Uterus (tissue), 4 donors: Measurements from ENCODE around the gene LINC01488. TPM values are rescaled to one million over a fixed set of nuclear protein-coding genes. Genes with fewer than 3 reads are reported as not detected.

ENCODE experiments used
- DNase-seq, 2 donors: peaks; one replicate each; pipeline ENCODE4 v3.0.0-alpha.2; 2019 to 2020
- H3K27ac ChIP-seq, 2 donors: fragments of 200-600 bp; sonication (generic); 1 replicate in 1 of 2; 2 replicates in 1 of 2; pipeline ENCODE4 v1.5.1; 2016 to 2018
- H3K27me3 ChIP-seq, 2 donors: fragments of 200-600 bp; sonication (generic); one replicate each; pipeline ENCODE4 v1.5.1; 2018 to 2019; ENCODE audit warnings: control low read depth in 1 of 2
- H3K36me3 ChIP-seq, 2 donors: fragments of 200-600 bp; sonication (generic); one replicate each; pipeline ENCODE4 v1.5.1; 2019; ENCODE audit warnings: control low read depth in 1 of 2
- H3K4me1 ChIP-seq, 2 donors: fragments of 200-600 bp; sonication (generic); one replicate each; pipeline ENCODE4 v1.5.1; 2018 to 2019; ENCODE audit warnings: control low read depth in 1 of 2
- H3K4me3 ChIP-seq, 2 donors: fragments of 200-600 bp; sonication (generic); 1 replicate in 1 of 2; 2 replicates in 1 of 2; pipeline ENCODE4 v1.5.1; 2018 to 2019; ENCODE audit warnings: mild to moderate bottlenecking in 1 of 2
- H3K9me3 ChIP-seq, 2 donors: fragments of 200-600 bp; sonication (generic); one replicate each; pipeline ENCODE4 v1.5.1; 2019; ENCODE audit warnings: control low read depth in 1 of 2
- POLR2A ChIP-seq, 2 donors: fragments of 450-650 bp; IDR thresholded peaks; one replicate each; pipeline ENCODE4 v1.6.1; 2016; ENCODE audit warnings: antibody characterized with exemption in 2 of 2, mild to moderate bottlenecking in 1 of 2, moderate library complexity in 1 of 2
- intact Hi-C: fragments of 100-400 bp; cut with DNase I; formaldehyde crosslinking; loops from one replicate; pipeline ENCODE4 v1.15.1; 2023; ENCODE audit warnings: low total_unique reads
- total RNA-seq, 4 donors: library from RNA; depleted of rRNA in 3 of 4; stranded (reverse); fragments of >200 nt in 3 of 4; gene quantifications; one replicate each; pipeline versions ENCODE4 v1.1.0 to v1.2.4, GENCODE V29; 2014 to 2023
- TF ChIP-seq, protein P1 (sequence below), 4 experiments: fragments of 200-600 bp in 2 of 4; fragments of 450-650 bp in 2 of 4; sonication (generic) in 2 of 4; IDR thresholded peaks; one replicate each; pipeline ENCODE4 v1.5.1; 2016 to 2019; ENCODE audit warnings: antibody characterized with exemption in 4 of 4, mild to moderate bottlenecking in 2 of 4, moderate library complexity in 1 of 4
- donor health status: DM: yes; HTN: yes; CAD: no.

The LINC01488 gene
- total RNA-seq, 4 donors from 2014 or later = not detected

DNA sequence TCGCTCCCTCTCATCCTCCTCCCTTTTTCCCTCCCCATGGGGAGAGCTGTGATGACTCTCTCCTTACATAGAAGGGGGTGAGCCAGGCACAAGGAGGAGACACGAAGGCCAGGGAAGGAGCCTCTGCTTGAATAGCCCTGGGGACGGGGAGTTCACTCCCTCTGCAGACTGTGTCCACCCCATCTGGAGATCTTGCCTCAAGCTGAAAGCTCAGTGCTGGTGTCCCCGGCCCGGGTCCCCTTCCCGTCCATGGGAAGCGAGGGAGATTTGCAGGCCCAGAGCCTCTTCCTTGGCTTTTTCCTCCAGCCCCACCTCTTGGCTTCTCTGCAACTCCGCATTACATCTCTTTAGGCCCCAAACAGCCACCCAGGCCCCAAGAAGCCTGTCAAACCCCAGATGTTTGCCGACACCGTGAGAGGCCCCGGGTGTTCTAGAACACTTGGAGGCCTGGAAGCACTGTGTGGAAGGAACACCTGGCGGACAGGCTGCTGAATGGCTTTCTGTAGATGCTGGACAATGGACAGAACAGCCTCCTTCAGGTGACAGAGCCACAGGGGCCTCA lies 32.3 kb downstream of the LINC01488 start:
- no peak overlapping the region for H3K4me3 ChIP-seq
- H3K4me1 ChIP-seq = no peaks in the 10 kb centered on the region
- H3K27me3 ChIP-seq = no peaks in the 10 kb centered on the region
- no peak for TF ChIP-seq POLR2A (IDR thresholded peaks at IDR 0.05)
- TF ChIP-seq, protein P1, sequence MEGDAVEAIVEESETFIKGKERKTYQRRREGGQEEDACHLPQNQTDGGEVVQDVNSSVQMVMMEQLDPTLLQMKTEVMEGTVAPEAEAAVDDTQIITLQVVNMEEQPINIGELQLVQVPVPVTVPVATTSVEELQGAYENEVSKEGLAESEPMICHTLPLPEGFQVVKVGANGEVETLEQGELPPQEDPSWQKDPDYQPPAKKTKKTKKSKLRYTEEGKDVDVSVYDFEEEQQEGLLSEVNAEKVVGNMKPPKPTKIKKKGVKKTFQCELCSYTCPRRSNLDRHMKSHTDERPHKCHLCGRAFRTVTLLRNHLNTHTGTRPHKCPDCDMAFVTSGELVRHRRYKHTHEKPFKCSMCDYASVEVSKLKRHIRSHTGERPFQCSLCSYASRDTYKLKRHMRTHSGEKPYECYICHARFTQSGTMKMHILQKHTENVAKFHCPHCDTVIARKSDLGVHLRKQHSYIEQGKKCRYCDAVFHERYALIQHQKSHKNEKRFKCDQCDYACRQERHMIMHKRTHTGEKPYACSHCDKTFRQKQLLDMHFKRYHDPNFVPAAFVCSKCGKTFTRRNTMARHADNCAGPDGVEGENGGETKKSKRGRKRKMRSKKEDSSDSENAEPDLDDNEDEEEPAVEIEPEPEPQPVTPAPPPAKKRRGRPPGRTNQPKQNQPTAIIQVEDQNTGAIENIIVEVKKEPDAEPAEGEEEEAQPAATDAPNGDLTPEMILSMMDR (IDR thresholded peaks at IDR 0.05) = no peak
- intact Hi-C loops = no loop called here
- DNase-seq = peak in 1 of 2 donors; percentile 4
- H3K36me3 ChIP-seq = no peaks in the 10 kb centered on the region
- no peak overlapping the region for H3K27ac ChIP-seq
- no peaks in the 10 kb centered on the region for H3K9me3 ChIP-seq

DNA sequence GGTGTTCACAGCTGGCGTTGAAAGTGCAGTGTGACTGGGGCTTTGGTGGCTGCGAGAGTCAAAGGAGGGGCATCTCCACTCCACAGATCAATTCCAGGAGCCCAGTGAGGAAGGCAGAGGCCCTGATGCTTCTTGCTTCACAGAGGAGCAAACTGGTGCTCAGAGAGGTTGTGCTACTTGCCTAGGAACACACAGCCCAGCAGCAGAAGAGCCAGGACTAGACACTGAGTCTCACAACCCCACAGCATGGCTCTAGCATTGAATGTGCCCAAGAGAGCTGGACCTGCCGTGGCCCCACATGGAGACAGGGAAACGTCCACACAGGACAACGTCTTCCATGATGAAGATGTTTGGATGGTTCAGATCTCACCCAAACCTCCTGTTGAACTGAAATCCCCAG lies 33.3 kb downstream of the LINC01488 start:
- H3K27me3 ChIP-seq = no peaks in the 10 kb centered on the region
- no peak overlapping the region for H3K4me3 ChIP-seq
- TF ChIP-seq, protein P1 (IDR thresholded peaks at IDR 0.05) = no peak
- TF ChIP-seq POLR2A (IDR thresholded peaks at IDR 0.05) = no peak
- H3K9me3 ChIP-seq = no peaks in the 10 kb centered on the region
- H3K27ac ChIP-seq = no peak overlapping the region
- no peaks in the 10 kb centered on the region for H3K36me3 ChIP-seq
- DNase-seq = peak in 1 of 2 donors; percentile 4
- intact Hi-C loops = no loop called here
- no peaks in the 10 kb centered on the region for H3K4me1 ChIP-seq

DNA sequence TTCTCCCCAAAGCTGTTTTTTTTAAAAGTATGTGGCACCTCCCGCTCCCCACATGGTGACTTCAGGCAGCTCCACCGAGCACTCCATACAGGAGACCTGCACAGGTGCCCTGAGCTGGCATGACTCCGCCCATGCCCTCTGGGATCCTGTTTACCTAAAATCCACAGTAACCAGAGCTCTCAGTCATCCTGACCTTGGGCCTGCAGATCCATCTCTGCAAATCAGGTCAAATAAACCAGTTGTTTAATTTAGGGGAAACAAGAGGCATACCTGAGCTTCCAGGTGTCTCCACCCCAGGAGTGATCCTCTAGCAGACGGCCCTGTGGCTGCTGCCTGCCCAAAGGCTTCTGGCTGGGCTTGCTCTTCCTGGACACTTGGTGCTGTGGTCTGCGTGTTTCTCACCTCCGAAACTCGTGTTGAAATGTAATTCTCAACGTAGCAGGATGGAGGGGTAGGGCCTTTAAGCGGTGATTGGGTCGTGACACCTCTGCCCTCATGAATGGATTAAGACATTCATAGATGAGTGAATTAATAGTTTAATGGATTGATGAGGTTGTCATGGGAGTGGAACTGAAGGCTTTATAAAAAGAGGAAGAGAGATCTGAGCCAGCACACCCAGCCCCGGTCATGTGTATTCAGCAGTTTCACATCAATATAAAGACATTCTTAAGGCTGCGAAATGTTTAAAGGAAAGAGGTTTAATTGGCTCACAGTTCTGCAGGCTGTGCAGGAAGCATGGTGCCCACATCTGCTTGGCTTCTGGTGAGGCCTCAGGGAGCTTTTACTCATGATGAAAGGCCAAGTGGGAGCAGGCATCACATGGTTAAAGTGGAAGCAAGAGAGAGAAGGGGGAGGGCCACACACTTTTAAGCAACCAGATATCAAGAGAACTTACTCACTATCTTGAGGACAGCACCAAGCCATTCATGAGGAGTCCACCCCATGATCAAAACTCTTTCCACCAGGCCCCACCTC lies 34.1 kb downstream of the LINC01488 start:
- no peak for TF ChIP-seq POLR2A (IDR thresholded peaks at IDR 0.05)
- TF ChIP-seq, protein P1 (IDR thresholded peaks at IDR 0.05) = no peak
- peak in 1 of 2 donors; percentile 5 for DNase-seq
- Histone ChIP-seq H3K4me3 (no peak overlapping the region), H3K27ac (no peak overlapping the region), H3K9me3 (no peaks in the 10 kb centered on the region), H3K4me1 (no peaks in the 10 kb centered on the region), H3K36me3 (no peaks in the 10 kb centered on the region), H3K27me3 (no peaks in the 10 kb centered on the region)
- intact Hi-C loops = no loop called here

DNA sequence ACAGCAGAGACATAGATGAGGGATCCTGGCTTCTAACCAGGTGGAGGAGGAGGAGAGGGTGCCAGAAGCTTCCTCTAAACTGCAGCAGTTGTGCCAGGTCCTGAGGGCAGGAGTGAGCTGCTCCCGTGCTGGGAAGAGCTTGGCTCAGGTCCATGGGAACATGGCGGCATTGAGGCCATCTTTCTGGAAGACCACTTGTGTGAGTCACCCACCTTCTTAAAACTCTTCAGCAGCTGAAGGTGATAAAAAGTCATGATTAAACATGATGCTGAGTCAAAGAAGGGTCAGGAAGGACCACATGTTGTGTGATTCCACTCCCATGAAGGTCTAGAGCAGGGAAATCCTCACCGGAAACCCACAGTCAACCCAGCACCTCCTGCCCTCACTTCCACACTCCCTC lies 35.1 kb downstream of the LINC01488 start:
- no peak for DNase-seq
- Histone ChIP-seq H3K27ac (no peak overlapping the region), H3K4me1 (no peaks in the 10 kb centered on the region), H3K9me3 (no peaks in the 10 kb centered on the region), H3K4me3 (no peak overlapping the region), H3K27me3 (no peaks in the 10 kb centered on the region), H3K36me3 (no peaks in the 10 kb centered on the region)
- TF ChIP-seq POLR2A (IDR thresholded peaks at IDR 0.05) = no peak
- TF ChIP-seq, protein P1 (IDR thresholded peaks at IDR 0.05) = no peak
- intact Hi-C loops = no loop called here
